GM11168 (cell line): Measurements from ENCODE around the gene FHL3.

Source experiments
- in situ Hi-C: fragments of 300-500 bp; cut with MboI; formaldehyde crosslinking; loops from one replicate; pipeline ENCODE4 v1.12.0; 2022; ENCODE audit warnings: low sequenced_read_pairs; ENCODE audit not compliant: unreplicated experiment

Gene FHL3

GRCh38 chr1:38005195-38006007 lies at the start of gene FHL3:
Gene FHL3 (minus strand): TSS chr1:38005514. CDS start chr1:37999412, 6,102 bp downstream.
- in situ Hi-C loops, result loop anchor here (25.0 kb wide), 1 partner anchor 832 kb away; no protein-coding TSS in a partner anchor

- in situ Hi-C loops, result no loop called here
Measured at GRCh38 chr1:38053416-38054091, 48.2 kb upstream of the FHL3 start.

DNA sequence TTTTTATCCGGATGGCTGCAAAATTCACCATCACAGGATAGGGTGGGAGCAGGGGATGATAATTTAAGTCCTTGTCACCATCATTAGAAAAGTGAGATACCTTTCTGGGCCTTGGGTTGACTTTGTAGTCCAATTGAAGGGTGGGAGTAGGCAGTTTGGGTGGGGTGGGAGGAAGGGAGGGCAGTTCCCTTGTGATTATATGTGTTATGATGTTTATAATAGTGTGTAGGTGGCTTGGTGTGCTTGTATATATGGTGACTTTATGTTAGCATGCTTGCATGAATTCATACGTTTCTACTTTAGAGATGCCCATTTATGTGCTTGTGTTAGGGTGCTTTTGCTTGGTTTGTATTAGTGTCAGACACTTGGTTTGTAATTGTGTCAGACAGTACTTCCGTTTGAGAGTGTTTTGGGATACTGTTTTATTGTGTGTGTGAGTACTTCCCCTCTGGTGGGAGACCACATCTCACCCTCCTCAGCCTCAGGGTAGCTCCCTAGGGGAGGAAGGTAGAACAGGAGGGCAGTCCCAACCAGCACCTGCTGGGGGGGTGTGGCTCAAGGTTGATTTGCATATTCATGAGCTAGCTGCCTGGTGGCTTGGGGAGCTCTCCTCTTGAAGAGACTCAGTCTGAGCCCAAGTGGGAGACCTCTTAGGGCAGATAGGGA lies 47.6 kb upstream of the FHL3 start:
- in situ Hi-C loops, result no loop called here

GRCh38 chr1:38051079-38051543 lies 45.8 kb upstream of the FHL3 start:
- in situ Hi-C loops, result no loop called here

GRCh38 chr1:38050397-38051078 lies 45.2 kb upstream of the FHL3 start:
- in situ Hi-C loops, result no loop called here

- in situ Hi-C loops, result loop anchor here (25.0 kb wide), 1 partner anchor 440 kb away; no protein-coding TSS in a partner anchor
Measured at GRCh38 chr1:38047603-38048141, 42.4 kb upstream of the FHL3 start.

GRCh38 chr1:38046884-38047602 lies 41.7 kb upstream of the FHL3 start:
- in situ Hi-C loops, result loop anchor here (25.0 kb wide), 1 partner anchor 440 kb away; no protein-coding TSS in a partner anchor

GRCh38 chr1:38046333-38046883 lies 41.1 kb upstream of the FHL3 start, which contains the start of gene POU3F1:
Gene POU3F1 (minus strand): TSS chr1:38046793. CDS start chr1:38046743, 50 bp downstream.
- in situ Hi-C loops, result loop anchor here (25.0 kb wide), 1 partner anchor 441 kb away; no protein-coding TSS in a partner anchor

GRCh38 chr1:38045401-38046332 lies 40.4 kb upstream of the FHL3 start:
- in situ Hi-C loops, result loop anchor here (25.0 kb wide), 1 partner anchor 442 kb away; no protein-coding TSS in a partner anchor

- in situ Hi-C loops, result loop anchor here (25.0 kb wide), 1 partner anchor 443 kb away; no protein-coding TSS in a partner anchor
Measured at GRCh38 chr1:38044221-38045215, 39.2 kb upstream of the FHL3 start.

DNA sequence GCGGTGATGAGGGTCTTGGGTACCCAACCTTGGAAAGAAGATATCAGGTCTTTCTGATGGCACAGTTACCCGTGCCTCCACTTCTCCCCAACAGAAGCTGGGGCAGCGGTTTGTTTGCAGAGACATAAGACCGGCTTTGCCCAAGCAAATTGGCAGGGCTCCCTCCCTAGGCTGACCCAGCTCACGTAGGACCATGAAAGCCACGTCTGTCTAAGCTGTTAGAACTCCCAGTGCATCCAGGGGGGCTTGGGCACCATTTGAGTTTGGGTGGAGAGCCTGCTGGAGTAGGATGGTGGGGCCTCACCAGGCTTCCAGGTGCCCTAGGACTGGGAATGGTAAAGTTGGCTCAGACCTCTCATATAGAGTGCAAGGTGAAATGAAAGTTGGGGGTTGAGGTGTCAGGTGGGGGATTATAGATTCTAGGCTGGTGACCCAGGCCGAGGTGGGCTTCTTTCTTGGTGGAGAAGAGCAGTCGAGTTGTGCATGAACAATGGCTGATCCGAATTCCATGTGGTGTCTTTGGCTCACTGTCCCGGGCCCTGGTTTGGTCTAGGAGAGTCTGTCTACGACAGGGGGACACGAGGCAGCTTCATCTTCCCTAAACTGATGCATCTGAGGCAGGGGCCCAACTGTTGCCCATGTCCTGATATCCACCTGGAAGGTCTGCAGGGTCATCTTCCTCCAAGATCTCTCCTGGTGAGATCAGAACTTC lies 37.9 kb upstream of the FHL3 start:
- in situ Hi-C loops, result loop anchor here (25.0 kb wide), 1 partner anchor 444 kb away; no protein-coding TSS in a partner anchor

- in situ Hi-C loops, result loop anchor here (25.0 kb wide), 1 partner anchor 445 kb away; no protein-coding TSS in a partner anchor
Measured at GRCh38 chr1:38041936-38042834, 36.9 kb upstream of the FHL3 start.

DNA sequence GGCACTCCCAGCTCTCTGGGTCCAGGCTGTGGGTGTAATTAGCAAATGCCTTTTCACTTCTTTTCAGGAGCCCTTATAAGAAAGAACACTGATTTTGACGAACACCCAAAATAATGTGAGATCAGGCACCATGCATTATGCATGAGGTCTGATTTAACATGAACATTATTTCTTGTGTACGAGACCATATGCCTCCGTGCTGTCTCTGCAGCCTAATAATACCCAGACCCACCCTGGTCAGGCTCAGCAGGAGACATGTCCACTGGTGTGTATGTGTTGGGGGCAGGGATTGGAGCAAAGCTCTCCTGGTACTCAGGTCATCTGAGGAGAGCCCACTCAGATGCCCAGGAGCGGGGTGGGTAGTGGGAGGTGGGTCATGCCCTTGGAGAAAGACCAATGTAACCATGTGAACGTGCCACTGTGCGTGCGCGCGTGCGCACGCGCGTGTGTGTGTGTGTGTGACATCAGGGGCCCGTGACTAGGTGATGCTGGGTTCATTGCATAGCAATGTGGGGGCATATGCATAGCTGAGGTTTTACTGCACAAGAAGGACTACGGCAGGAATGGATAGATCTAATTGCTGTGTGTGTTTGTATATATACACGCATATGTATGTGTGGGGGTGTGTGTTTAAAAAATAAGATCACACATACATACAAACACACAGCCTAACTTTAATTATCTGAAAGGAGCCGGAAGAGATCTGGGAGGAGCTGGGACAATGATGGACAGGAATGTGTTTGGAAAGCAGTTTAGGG lies 34.2 kb upstream of the FHL3 start:
- in situ Hi-C loops, result loop anchor here (25.0 kb wide), 1 partner anchor 448 kb away; no protein-coding TSS in a partner anchor

GRCh38 chr1:38038861-38039260 lies 33.5 kb upstream of the FHL3 start:
- in situ Hi-C loops, result loop anchor here (25.0 kb wide), 1 partner anchor 448 kb away; no protein-coding TSS in a partner anchor
